ENCODE measurements around the gene FGF11. TPM values are rescaled to one million over a fixed set of nuclear protein-coding genes. Genes with fewer than 3 reads are reported as not detected.

The FGF11 gene
- total and polyA plus RNA-seq, 3 experiments from 2014 or later: 0.12 to 1.1 (median 0.85) TPM

- DNase-seq: no peak
- Histone ChIP-seq H3K27ac (ENCODE audit: low read depth, low read length) (no peak overlapping the region), H3K4me1 (ENCODE audit: insufficient read depth, low read length) (no peaks in the 10 kb centered on the region), H3K36me3 (ENCODE audit: insufficient read depth, low read length) (no peaks in the 10 kb centered on the region), H3K4me3 (ENCODE audit: low read length) (no peak overlapping the region), H3K9me3 (ENCODE audit: low read length) (no peaks in the 10 kb centered on the region), H3K27me3 (ENCODE audit: insufficient read depth, low read length, poor library complexity, severe bottlenecking) (no peaks in the 10 kb centered on the region)
- no peaks in the 10 kb centered on the region for H3K9me3 Mint-ChIP-seq
- no peak overlapping the region for H3K4me3 Mint-ChIP-seq
- H3K4me1 Mint-ChIP-seq: no peaks in the 10 kb centered on the region
- H3K36me3 Mint-ChIP-seq: no peaks in the 10 kb centered on the region
- ChIA-PET CTCF (interaction anchor here (1.0 to 2.1 kb wide), 2 partner anchors 10 to 71 kb away, joined by 3 to 10 read pairs; no protein-coding TSS in a partner anchor), POLR2A (no interaction called here)
- H3K27me3 Mint-ChIP-seq: peaks cover 0 to 3% of the 10 kb centered on the region in 2 donors
- no peak overlapping the region for H3K27ac Mint-ChIP-seq
Measured at GRCh38 chr17:7426896-7427489, 12.3 kb upstream of the FGF11 start.

- Mint-ChIP-seq H3K27ac (no peak overlapping the region), H3K36me3 (no peaks in the 10 kb centered on the region), H3K4me1 (no peaks in the 10 kb centered on the region), H3K27me3 (peaks cover 0 to 3% of the 10 kb centered on the region in 2 donors), H3K9me3 (no peaks in the 10 kb centered on the region), H3K4me3 (no peak overlapping the region)
- Histone ChIP-seq H3K27me3 (ENCODE audit: insufficient read depth, low read length, poor library complexity, severe bottlenecking) (no peaks in the 10 kb centered on the region), H3K36me3 (ENCODE audit: insufficient read depth, low read length) (no peaks in the 10 kb centered on the region), H3K9me3 (ENCODE audit: low read length) (no peaks in the 10 kb centered on the region), H3K4me3 (ENCODE audit: low read length) (no peak overlapping the region), H3K4me1 (ENCODE audit: insufficient read depth, low read length) (no peaks in the 10 kb centered on the region), H3K27ac (ENCODE audit: low read depth, low read length) (no peak overlapping the region)
- no peak for DNase-seq
- CTCF ChIA-PET: interaction anchor here (1.0 to 2.1 kb wide), 2 partner anchors 9 to 72 kb away, joined by 3 to 10 read pairs; no protein-coding TSS in a partner anchor
- POLR2A ChIA-PET: no interaction called here
Measured at GRCh38 chr17:7427549-7427948, 11.8 kb upstream of the FGF11 start.

- ChIA-PET CTCF (interaction anchor here (2.1 kb wide), 1 partner anchor 8 kb away, joined by 10 read pairs; no protein-coding TSS in a partner anchor), POLR2A (no interaction called here)
- H3K4me3 ChIP-seq (ENCODE audit: low read length): no peak within 1 kb of the TSS
- H3K27me3 ChIP-seq (ENCODE audit: insufficient read depth, low read length, poor library complexity, severe bottlenecking): no peaks in the 10 kb centered on the region
- Mint-ChIP-seq H3K9me3 (no peaks in the 10 kb centered on the region), H3K27ac (no peak within 1 kb of the TSS), H3K4me1 (no peaks in the 10 kb centered on the region), H3K4me3 (no peak within 1 kb of the TSS), H3K36me3 (no peaks in the 10 kb centered on the region), H3K27me3 (peaks cover 0 to 3% of the 10 kb centered on the region in 2 donors)
- no peak within 1 kb of the TSS for H3K27ac ChIP-seq (ENCODE audit: low read depth, low read length)
- H3K4me1 ChIP-seq (ENCODE audit: insufficient read depth, low read length): no peaks in the 10 kb centered on the region
- no peak for DNase-seq
- no peaks in the 10 kb centered on the region for H3K36me3 ChIP-seq (ENCODE audit: insufficient read depth, low read length)
- no peaks in the 10 kb centered on the region for H3K9me3 ChIP-seq (ENCODE audit: low read length)
Measured at GRCh38 chr17:7428557-7428956, 10.8 kb upstream of the FGF11 start, which contains the start of gene SPEM3. Gene SPEM3, plus strand, starts transcription at chr17:7428857. Its CDS starts 46 bp downstream, at chr17:7428903.

GRCh38 chr17:7429722-7430121 is 9.6 kb upstream of the FGF11 start:
- Mint-ChIP-seq H3K4me1 (no peaks in the 10 kb centered on the region), H3K36me3 (no peaks in the 10 kb centered on the region), H3K27ac (no peak overlapping the region), H3K9me3 (no peaks in the 10 kb centered on the region), H3K27me3 (peaks cover 0 to 3% of the 10 kb centered on the region in 2 donors), H3K4me3 (no peak overlapping the region)
- DNase-seq: no peak
- no peaks in the 10 kb centered on the region for H3K4me1 ChIP-seq (ENCODE audit: insufficient read depth, low read length)
- H3K9me3 ChIP-seq (ENCODE audit: low read length): no peaks in the 10 kb centered on the region
- CTCF ChIA-PET: interaction anchor here (1.9 kb wide), 1 partner anchor 131 kb away, joined by 6 read pairs; the partner anchor contains the start of gene SENP3
- H3K27me3 ChIP-seq (ENCODE audit: insufficient read depth, low read length, poor library complexity, severe bottlenecking): no peaks in the 10 kb centered on the region
- POLR2A ChIA-PET: no interaction called here
- no peak overlapping the region for H3K4me3 ChIP-seq (ENCODE audit: low read length)
- H3K36me3 ChIP-seq (ENCODE audit: insufficient read depth, low read length): no peaks in the 10 kb centered on the region
- H3K27ac ChIP-seq (ENCODE audit: low read depth, low read length): no peak overlapping the region

- ChIA-PET POLR2A (interaction anchor here (0.5 kb wide), 1 partner anchor 10 kb away, joined by 4 read pairs; no protein-coding TSS in a partner anchor), CTCF (interaction anchor here (1.9 kb wide), 1 partner anchor 130 kb away, joined by 6 read pairs; the partner anchor contains the start of gene SENP3)
- Histone ChIP-seq H3K4me1 (ENCODE audit: insufficient read depth, low read length) (peaks cover 5% of the 10 kb centered on the region), H3K27me3 (ENCODE audit: insufficient read depth, low read length, poor library complexity, severe bottlenecking) (no peaks in the 10 kb centered on the region), H3K9me3 (ENCODE audit: low read length) (no peaks in the 10 kb centered on the region), H3K27ac (ENCODE audit: low read depth, low read length) (no peak overlapping the region), H3K36me3 (ENCODE audit: insufficient read depth, low read length) (no peaks in the 10 kb centered on the region), H3K4me3 (ENCODE audit: low read length) (no peak overlapping the region)
- Mint-ChIP-seq H3K36me3 (peaks cover 0 to 5% (median 0%) of the 10 kb centered on the region in 3 donors), H3K4me3 (no peak overlapping the region), H3K4me1 (peaks cover 9 to 12% (median 11%) of the 10 kb centered on the region in 3 donors), H3K27me3 (no peaks in the 10 kb centered on the region), H3K27ac (no peak overlapping the region), H3K9me3 (no peaks in the 10 kb centered on the region)
- DNase-seq: no peak
Measured at GRCh38 chr17:7431231-7431630, 8.1 kb upstream of the FGF11 start.

GRCh38 chr17:7432296-7432695 is 7.0 kb upstream of the FGF11 start:
- no peak for DNase-seq
- ChIA-PET CTCF (no interaction called here), POLR2A (no interaction called here)
- H3K27ac ChIP-seq (ENCODE audit: low read depth, low read length): no peak overlapping the region
- Mint-ChIP-seq H3K27me3 (no peaks in the 10 kb centered on the region), H3K27ac (peak overlapping the region in 3 of 8 donors; percentile 36 to 62 (median 46)), H3K9me3 (no peaks in the 10 kb centered on the region), H3K36me3 (peaks cover 0 to 6% (median 0%) of the 10 kb centered on the region in 3 donors), H3K4me3 (peak overlapping the region in 1 of 7 donors; percentile 68), H3K4me1 (peaks cover 12 to 21% (median 18%) of the 10 kb centered on the region in 3 donors)
- no peaks in the 10 kb centered on the region for H3K9me3 ChIP-seq (ENCODE audit: low read length)
- no peak overlapping the region for H3K4me3 ChIP-seq (ENCODE audit: low read length)
- H3K27me3 ChIP-seq (ENCODE audit: insufficient read depth, low read length, poor library complexity, severe bottlenecking): no peaks in the 10 kb centered on the region
- peaks cover 15% of the 10 kb centered on the region for H3K4me1 ChIP-seq (ENCODE audit: insufficient read depth, low read length)
- no peaks in the 10 kb centered on the region for H3K36me3 ChIP-seq (ENCODE audit: insufficient read depth, low read length)

- Mint-ChIP-seq H3K9me3 (no peaks in the 10 kb centered on the region), H3K27me3 (peaks cover 21 to 23% of the 10 kb centered on the region in 2 donors), H3K4me3 (peak overlapping the region; percentile 88 to 98 (median 96)), H3K4me1 (peaks cover 33 to 54% (median 46%) of the 10 kb centered on the region in 3 donors), H3K27ac (peak overlapping the region; percentile 93 to 99 (median 97)), H3K36me3 (peaks cover 4 to 10% (median 7%) of the 10 kb centered on the region in 3 donors)
- ChIA-PET POLR2A (interaction anchor here (0.6 to 4.5 kb wide), 19 partner anchors 19 to 251 kb away, joined by 3 to 48 read pairs (median 4); partner anchors contain the start of genes FXR2, MPDU1, PLSCR3 and POLR2A), CTCF (interaction anchor here (0.8 to 5.1 kb wide), 50 partner anchors 8 to 390 kb away, joined by 3 to 78 read pairs (median 6); partner anchors contain the start of genes ACAP1, CD68, CHRNB1 and GABARAP)
- Histone ChIP-seq H3K9me3 (ENCODE audit: low read length) (no peaks in the 10 kb centered on the region), H3K4me1 (ENCODE audit: insufficient read depth, low read length) (peaks cover 50% of the 10 kb centered on the region), H3K27me3 (ENCODE audit: insufficient read depth, low read length, poor library complexity, severe bottlenecking) (peaks cover 24% of the 10 kb centered on the region), H3K4me3 (ENCODE audit: low read length) (peak overlapping the region; percentile 92), H3K36me3 (ENCODE audit: insufficient read depth, low read length) (no peaks in the 10 kb centered on the region), H3K27ac (ENCODE audit: low read depth, low read length) (peak overlapping the region; percentile 77)
- DNase-seq: peak in 3 of 5 donors; percentile 46 to 78 (median 56)
Measured at GRCh38 chr17:7435676-7436555, 3.4 kb upstream of the FGF11 start.

Data from CD8-positive, alpha-beta memory T cell (primary cell).